LoVo (cell line): ENCODE data around the gene KLC4.
"Not testable (repeated sequence)": the region's sequence is repeated elsewhere in the genome, so short reads cannot be mapped to it uniquely, and the experiment has no call there.

Experiments
- DNase-seq: peaks from one replicate; pipeline ENCODE4 v3.0.0-alpha.2; 2016; ENCODE audit warnings: low spot score

Gene KLC4

DNA sequence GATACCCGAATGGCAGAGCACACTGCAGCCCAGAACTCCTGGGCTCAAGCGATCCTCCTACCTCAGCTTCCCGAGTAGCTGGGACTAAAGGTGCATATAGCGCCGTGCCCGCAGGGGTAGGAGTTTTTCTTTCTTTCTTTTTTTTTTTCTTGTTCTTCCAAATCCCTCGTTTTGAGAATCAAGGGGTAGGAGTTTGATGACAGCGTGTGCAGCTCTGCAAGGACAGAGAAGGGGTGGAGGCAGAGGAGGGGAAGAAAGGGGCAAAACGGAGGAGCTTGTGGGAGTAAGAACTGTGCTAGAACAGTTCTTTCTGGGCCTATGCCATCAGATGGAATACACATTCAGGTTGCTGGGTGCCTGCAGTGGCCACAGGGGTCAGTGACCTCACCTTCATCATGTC, 22.7 kb upstream of the KLC4 start:
- DNase-seq, result no peak

- DNase-seq, result no peak
Measured at GRCh38 chr6:43037197-43037596, 22.2 kb upstream of the KLC4 start.

GRCh38 chr6:43037706-43038105, 21.7 kb upstream of the KLC4 start:
- DNase-seq, result no peak

- DNase-seq, result no peak
Measured at GRCh38 chr6:43038727-43039126, 20.7 kb upstream of the KLC4 start.

DNA sequence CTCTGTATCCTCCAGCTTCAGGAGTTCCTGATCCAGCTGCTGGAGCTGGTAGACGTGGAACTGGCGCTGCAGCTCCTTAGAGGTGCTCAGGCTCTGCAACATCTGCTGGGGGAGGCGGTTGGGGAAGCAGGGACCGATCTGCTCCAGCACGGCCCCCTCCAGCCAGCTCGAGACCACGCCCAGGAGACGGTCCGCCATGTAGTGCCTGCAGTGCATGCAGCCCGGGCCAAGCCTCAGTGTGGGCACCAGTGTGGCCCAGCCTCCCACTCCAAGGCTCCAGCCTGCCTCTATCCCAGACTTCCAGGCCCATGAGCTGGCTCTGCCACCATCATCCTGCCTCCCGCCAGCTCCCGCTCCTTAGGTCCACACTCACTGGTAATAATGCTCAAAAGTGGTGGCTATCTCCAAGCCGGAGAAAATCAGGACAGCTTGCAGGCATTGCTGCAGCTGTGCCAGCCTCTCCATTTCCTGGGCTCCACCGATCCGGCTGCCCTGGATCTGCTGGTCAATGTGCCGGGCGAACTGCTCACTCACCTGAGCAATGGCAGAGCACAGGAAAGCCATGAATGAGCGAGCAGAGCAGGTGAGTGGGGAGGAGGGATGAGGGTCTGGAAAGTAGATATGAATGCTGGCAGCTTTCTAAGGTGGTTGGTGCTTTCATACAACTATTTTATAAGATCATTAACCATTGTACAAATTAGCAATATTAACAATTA, 18.7 kb upstream of the KLC4 start:
- DNase-seq, result no peak

DNA sequence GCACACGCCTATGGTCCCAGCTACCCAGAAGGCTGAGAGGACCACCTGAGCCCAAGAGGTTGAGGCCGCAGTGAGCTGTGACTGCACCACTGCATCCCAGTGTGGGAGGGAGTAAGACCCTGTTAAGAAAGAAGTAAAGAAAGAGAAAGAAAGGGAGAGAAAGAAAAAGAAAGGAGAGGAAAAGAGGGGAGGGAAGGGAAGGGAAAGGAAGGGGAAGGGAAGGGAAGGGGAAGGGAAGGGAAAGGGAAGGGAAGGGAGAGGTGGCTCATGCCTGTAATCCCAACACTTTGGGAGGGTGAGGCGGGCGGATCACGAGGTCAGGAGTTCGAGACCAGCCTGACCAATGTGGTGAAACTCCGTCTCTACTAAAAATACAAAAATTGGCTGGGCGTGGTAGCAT, 18.0 kb upstream of the KLC4 start:
- not testable (repeated sequence) for DNase-seq

DNA sequence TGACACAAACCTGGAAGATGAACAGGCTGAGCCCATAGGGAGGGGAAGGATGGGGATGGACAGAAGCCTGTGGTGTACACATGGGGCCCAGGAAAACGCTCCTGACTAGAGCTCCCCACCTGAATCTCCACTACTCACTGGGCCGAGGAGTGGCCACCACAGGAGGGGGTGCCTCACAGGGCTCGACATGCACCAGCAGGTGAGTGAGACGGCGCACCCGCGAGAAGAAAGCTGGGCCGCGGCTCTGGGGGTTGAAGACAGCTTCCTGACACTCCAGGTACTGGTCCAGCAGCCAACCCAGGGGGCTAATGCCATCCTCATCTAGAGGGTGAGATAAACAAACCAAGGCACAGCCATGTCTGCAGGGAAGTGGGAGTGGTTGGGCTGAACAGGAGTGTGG, 16.1 kb upstream of the KLC4 start:
- DNase-seq, result no peak

DNA sequence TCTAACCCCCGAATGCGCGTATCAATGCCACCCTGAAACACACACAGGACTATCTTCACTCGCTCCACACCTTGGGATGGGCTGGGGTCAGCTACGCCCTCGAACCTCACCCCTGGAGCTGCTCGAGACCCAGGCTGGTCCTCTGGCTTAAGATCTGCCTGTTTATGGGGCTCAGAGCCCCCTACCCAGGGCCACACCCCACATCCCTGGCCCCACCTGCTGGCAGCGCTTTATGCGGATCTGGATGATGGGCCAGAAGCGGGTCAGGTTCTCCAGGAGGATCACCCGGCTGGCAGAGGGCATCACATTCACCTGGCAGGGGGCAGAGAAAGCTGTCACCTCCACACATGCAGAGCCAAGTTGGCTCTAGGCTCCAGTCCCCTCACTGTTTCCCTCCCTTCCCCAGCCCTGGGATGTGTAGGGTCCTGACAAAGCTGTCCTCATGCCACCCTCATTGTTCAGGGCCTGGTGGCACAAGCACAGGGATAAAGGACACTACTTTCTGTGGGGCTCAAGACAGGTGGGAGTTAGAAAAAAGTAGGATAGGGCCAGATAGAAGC, 14.0 kb upstream of the KLC4 start:
- DNase-seq, result no peak

- no peak for DNase-seq
Measured at GRCh38 chr6:43047998-43048397, 11.4 kb upstream of the KLC4 start.

- DNase-seq, result no peak
Measured at GRCh38 chr6:43050981-43051380, 8.4 kb upstream of the KLC4 start.

DNA sequence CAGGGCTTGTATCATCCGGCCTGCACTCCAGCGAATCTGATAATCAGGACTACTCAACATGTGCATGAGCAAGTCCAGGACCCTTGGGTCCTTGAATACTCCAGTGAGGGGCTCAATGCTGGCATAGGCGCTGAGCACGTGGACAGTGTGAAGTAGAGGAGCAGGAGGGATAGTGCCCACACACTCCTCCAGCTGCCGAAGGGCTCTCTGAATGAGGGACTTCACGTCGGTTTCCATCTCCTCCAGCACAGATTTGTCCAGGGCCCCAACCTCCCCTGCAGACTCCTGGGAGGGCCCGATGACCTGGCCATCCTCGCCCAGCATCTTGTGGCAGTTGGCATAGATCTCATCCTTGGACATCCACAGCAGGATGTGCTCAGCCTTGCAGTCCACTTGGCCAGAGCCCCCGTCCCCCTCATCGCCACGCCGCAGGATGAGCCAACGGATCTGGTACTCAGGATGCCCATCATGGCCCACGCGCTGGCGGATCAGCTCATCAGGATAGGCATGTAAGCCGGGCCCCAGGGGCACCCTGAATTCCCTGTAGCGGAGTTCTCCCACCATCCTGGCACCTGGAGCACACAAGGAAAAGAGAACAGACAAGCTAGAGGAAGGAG, 7.1 kb upstream of the KLC4 start:
- DNase-seq, result no peak

GRCh38 chr6:43052842-43053544, 6.4 kb upstream of the KLC4 start:
- DNase-seq, result no peak

DNA sequence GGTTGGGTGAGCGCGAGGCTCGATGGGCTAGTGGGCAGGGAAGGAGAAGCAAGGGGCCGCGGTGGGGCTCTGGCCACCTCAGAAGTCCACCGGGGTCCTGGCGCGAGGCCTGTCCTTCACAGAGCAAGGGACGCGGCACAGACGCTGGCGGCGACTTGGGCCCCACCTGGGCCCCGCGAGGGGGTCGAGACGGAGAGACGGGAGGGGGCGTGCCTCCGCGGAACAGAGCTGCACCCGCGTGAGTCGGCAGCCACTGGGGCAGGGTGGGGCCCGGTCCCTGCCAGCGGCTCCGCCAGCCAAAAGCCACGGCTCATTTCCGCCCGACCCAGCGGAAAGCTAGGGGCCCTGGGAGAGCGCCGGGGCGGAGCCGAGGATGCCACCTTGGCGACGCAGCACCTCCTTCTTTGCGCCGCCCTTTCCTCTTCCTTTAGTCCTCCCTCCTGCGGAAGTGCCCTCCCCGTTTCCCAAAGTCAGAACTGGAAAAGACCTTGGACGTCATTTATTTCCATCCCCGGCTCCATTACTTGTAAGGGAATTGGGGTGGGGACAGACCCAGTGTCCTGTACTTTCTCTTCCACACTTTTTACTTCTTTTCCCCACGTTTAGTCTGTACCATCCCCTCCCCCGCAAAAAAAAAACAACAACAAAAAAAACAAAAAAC, 5.8 kb upstream of the KLC4 start, which contains the start of gene CUL7:
Gene CUL7 (minus strand): TSS at position 307 of the 661 bp plus-strand sequence. CDS start 1,063 bp downstream, outside the sequence.
- DNase-seq, result peak; percentile 98

- DNase-seq, result no peak
Measured at GRCh38 chr6:43054206-43054943, 5.1 kb upstream of the KLC4 start.

GRCh38 chr6:43055966-43056365, 3.5 kb upstream of the KLC4 start:
- no peak for DNase-seq

GRCh38 chr6:43058531-43058930, 900 bp upstream of the KLC4 start:
- no peak for DNase-seq

GRCh38 chr6:43060034-43060754, 763 bp downstream of the KLC4 start:
- peak; percentile 50 for DNase-seq

DNA sequence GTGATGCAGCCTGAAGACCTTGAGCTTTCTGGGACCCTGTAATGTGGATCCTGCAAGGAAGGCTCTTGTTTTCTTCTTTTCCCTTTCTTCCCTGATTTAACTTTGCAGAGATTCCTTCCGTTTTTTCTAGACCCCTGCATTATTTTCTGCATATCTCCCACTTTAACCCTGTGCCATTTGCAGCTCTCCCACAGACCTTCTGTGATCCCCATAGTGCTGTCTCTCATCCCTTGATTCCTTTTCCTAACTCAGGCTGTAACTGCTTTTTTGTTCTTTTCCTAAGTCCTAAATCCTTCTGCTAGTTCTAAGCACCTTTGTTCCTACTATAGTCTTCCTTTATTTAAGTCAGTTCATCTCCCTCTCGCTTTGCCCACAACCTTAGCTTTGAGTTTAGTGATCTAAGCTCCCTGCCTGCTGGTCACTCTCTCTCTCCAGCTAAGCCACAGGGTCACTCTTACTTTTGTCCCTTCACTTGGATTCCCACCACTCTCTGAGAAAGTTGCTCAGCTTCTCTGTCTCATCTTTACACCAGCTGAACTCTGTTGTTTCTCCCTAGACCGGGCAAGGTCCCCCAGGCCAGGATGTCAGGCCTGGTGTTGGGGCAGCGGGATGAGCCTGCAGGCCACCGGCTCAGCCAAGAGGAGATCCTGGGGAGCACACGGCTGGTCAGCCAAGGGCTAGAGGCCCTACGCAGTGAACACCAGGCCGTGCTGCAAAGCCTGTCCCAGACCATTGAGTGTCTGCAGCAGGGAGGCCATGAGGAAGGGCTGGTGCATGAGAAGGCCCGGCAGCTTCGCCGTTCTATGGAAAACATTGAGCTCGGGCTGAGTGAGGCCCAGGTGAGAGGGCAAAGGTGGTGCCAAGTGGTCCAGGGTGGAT, 1.6 kb downstream of the KLC4 start:
- no peak for DNase-seq

DNA sequence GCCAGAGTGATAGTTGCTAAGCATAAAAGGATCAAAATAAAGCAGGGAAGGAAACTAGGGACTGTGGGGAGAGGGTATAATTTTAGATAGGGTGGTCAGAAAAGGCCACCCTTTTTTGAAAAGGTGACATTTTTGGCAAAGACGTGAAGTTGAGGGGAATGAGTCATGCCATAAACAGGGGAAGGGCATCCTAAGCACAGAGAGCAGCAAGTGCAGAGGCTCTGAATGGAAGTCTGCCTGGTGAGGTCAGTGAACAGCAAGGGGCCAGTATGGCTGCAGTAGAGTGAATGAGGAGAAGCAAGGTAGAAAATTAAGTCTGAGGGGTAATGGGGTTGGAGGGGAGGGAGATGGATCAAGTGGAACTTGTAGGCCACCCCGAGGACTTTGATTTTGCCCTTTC, 2.4 kb downstream of the KLC4 start:
- DNase-seq, result no peak

DNA sequence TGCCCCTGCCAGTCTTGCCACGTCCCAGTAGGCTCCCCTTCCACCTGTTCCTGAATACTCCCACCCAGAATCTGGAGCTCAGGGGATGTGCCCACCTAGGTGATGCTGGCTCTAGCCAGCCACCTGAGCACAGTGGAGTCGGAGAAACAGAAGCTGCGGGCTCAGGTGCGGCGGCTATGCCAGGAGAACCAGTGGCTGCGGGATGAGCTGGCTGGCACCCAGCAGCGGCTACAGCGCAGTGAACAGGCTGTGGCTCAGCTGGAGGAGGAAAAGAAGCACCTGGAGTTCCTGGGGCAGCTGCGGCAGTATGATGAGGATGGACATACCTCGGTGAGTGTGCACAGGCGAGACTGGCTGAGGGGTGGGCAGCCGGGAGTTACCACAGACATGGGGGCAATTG, 3.4 kb downstream of the KLC4 start:
- no peak for DNase-seq
